Vagina (tissue), 2 donors: Measurements from ENCODE around the gene MIPEP.

ENCODE experiments used
- POLR2AphosphoS5 ChIP-seq, 2 donors: sonication (generic); formaldehyde crosslinking; IDR thresholded peaks; one replicate each; pipeline ENCODE4 v1.9.0; 2017; ENCODE audit warnings: antibody characterized with exemption in 2 of 2, mild to moderate bottlenecking in 2 of 2, low read depth in 1 of 2; ENCODE audit not compliant: insufficient read depth in 1 of 2
- TF ChIP-seq, protein P1 (sequence below), 3 experiments: fragments of 450-650 bp in 2 of 3; fragments of 200-600 bp in 1 of 3; sonication (generic) in 1 of 3; IDR thresholded peaks; one replicate each; pipeline ENCODE4 v1.5.1; 2017 to 2019; ENCODE audit warnings: antibody characterized with exemption in 3 of 3, mild to moderate bottlenecking in 2 of 3, moderate library complexity in 2 of 3

DNA sequence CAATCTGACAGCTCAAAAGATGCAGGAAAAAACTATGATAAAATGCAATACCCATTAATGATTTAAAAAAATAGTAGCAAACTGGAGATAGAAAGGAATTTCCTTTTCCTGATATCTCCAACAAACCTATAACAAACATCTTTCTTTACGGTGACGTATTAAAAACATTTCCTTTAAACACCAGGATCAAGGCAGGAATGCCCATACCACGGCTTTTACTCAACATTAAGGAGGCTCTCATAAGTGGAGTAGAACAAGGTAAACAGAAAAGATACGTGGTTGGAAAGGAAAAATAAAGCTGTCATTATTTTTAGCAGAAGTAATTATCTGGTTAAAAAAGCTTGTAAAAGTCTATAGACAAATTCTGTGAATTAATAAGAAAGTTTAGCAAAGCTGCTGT is 61.1 kb downstream of the MIPEP start:
- TF ChIP-seq, protein P1, sequence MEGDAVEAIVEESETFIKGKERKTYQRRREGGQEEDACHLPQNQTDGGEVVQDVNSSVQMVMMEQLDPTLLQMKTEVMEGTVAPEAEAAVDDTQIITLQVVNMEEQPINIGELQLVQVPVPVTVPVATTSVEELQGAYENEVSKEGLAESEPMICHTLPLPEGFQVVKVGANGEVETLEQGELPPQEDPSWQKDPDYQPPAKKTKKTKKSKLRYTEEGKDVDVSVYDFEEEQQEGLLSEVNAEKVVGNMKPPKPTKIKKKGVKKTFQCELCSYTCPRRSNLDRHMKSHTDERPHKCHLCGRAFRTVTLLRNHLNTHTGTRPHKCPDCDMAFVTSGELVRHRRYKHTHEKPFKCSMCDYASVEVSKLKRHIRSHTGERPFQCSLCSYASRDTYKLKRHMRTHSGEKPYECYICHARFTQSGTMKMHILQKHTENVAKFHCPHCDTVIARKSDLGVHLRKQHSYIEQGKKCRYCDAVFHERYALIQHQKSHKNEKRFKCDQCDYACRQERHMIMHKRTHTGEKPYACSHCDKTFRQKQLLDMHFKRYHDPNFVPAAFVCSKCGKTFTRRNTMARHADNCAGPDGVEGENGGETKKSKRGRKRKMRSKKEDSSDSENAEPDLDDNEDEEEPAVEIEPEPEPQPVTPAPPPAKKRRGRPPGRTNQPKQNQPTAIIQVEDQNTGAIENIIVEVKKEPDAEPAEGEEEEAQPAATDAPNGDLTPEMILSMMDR (IDR thresholded peaks at IDR 0.05) = no peak
- no peak for TF ChIP-seq POLR2AphosphoS5 (IDR thresholded peaks at IDR 0.05; ENCODE audit: insufficient read depth in 1 of 2, low read depth in 1 of 2)
